HG03025 (cell line): ENCODE measurements around the gene BIRC6.

Experiments
- ATAC-seq: cut with Tn5 transposase; IDR thresholded peaks from one replicate; pipeline ENCODE4 v1.9.1; 2021; ENCODE audit warnings: mild to moderate bottlenecking, moderate library complexity; ENCODE audit not compliant: unreplicated experiment, low FRiP score

Gene BIRC6

DNA sequence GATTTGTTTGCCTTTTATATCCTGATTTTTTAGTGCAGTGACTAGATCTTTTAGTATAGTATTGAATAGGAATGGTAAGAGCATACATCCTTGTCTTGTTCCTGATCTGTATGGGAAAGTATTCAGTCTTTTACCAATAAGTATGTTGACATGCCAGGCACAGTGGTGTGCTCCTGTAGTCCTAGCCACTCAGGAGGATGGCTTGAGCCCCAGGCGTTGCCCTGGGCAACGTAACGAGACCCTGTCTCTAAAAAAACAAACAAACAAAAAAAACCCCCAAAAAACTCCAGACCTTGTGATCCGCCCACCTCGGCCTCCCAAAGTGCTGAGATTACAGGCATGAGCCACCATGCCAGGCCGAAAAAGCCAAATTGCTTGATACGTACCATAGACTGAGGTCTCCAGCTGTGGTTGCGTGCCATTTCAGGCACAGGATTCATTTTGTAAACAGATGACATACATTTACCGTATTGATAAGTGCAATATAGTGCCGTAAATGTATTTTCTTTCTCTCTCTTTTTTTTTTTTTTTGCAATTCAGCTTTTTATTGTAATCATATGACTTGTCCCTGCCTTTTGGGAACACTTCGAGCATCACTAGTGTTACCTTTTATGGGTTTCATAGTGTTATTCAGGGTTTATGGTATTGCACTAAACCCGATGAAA is 18.5 kb downstream of the BIRC6 start:
- ATAC-seq, result no peak

DNA sequence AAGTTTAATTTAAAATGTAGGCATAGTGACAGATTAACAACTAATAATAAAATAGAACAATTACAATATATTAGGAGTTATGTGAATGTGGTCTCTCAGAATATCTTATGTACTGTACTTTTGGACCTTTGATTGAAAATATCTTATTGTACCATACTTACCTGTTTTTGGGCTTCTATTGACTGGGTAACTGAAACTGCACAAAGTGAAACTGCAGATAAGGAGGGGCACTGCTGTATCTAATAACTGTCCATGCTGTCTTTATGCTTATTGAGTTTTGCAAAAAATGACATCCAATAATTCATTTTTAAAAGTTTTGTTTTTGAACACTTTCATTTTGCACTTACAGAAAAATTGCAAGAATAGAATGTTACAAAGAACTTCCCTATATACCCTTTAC is 19.9 kb downstream of the BIRC6 start:
- ATAC-seq, result no peak

GRCh38 chr2:32377928-32378327 is 21.1 kb downstream of the BIRC6 start:
- ATAC-seq, result no peak

GRCh38 chr2:32379352-32379751 is 22.5 kb downstream of the BIRC6 start:
- ATAC-seq, result no peak

- ATAC-seq, result no peak
Measured at GRCh38 chr2:32383858-32384257, 27.0 kb downstream of the BIRC6 start.

- ATAC-seq, result no peak
Measured at GRCh38 chr2:32384529-32384928, 27.7 kb downstream of the BIRC6 start.

DNA sequence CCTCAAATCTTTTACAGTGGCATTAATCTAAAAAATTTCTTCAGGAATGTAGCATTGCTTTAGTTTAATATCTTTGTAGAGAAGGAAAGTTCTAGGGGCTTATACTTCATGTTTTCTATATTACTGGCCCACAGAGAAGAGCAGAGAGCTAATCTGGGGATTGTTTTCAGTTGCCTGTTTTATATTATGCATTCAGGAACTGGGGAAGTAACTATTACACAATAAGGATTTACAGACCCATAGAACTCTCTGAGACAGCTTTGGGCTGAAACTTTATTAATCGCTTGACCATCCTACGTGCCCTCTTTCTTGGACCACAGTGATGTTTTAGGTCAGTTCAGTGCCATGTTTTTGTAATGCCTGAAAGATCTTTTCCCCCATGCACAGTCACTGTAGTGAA is 29.9 kb downstream of the BIRC6 start:
- no peak for ATAC-seq

DNA sequence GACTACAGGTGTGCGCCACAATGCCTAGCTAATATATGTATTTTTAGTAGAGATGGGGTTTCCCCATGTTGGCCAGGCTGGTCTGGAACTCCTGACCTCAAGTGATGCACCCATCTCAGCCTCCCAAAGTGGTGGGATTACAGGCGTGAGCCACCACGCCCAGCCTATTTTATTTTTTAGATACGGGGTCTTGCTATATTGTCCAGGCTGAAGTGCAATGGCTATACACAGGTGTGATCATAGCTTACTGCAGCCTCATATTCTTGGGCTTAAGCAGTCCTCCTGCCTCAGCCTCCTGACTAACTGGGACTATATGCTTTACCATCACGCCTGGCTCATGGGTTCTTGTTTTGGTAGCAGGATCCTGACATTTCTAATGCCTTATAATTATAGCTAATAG is 42.4 kb downstream of the BIRC6 start:
- ATAC-seq, result no peak

DNA sequence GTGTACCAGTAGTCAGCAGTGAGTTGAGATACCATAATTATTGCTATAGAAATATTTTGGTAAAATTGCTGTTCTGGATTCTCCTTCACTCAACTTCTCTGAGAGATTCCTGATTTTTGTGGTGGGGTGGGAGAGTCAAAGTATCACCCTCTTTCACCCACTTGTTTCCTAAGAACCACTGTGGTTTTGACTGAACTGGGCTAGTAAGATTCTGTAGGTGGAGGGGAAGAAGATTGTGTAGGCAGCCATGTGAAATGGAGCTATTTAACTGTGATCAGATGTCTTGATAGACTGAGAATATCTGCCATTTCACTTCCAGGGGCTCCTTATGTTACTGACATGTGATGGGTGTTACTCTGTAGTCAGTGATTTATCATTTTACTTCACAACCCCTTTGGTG is 45.3 kb downstream of the BIRC6 start:
- ATAC-seq, result no peak

GRCh38 chr2:32403782-32404181 is 47.0 kb downstream of the BIRC6 start:
- ATAC-seq, result no peak

GRCh38 chr2:32404691-32405090 is 47.9 kb downstream of the BIRC6 start:
- no peak for ATAC-seq

DNA sequence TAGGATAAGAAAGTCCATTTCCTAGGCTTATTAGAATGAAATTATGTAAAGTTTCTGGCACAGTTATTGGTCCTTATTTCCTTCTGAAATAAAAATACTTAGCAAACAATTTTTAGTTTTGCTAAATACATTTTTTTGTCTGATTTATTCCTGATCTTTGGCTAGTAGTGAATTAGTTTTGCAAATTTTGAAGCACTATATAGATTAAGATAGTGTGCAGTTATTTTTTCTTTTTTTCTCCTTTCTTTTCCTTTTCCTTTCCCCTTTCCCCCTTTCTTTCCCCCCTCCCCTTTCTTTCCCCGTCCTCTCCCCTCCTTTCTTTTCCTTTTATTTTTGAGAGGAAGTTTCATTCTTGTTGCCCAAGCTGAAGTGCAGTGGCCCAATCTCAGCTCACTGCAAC is 59.7 kb downstream of the BIRC6 start:
- no peak for ATAC-seq

DNA sequence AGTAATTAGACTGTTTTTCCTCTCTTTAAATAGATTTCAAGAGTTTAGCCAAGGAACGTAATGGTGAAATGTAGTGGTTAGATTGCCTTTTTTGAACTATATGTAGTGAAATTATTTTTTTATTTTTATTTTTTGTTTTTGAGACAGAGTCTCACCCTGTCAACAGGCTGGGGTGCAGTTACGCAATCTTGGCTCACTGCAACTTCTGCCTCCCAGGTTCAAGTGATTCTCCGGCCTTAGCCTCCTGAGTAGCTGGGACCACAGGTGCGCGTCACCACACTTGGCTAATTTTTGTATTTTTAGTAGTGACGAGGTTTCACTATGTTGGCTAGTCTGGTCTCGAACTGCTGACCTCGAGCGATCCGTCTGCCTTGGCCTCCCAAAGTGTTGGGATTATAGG is 60.8 kb downstream of the BIRC6 start:
- no peak for ATAC-seq

GRCh38 chr2:32418778-32419177 is 62.0 kb downstream of the BIRC6 start:
- ATAC-seq, result no peak

- no peak for ATAC-seq
Measured at GRCh38 chr2:32422133-32422532, 65.3 kb downstream of the BIRC6 start.

DNA sequence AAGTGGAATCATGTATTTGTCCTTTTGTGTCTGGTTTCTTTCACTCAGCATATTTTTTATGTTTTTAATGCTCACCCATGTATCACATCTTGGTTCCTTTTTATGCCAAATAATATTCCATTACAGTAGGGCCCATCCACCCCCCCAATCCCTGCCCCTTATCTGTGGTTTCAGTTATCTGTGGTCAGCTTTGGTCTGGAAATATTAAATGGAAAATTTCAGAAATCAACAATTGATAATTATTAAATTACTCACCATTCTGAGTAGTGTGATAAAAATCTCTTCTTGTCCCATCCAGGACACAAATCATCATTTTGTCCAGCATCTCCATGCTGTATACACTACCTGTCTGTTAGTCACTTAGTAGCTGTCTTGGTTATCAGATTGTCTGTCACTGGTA is 66.7 kb downstream of the BIRC6 start:
- ATAC-seq, result no peak

DNA sequence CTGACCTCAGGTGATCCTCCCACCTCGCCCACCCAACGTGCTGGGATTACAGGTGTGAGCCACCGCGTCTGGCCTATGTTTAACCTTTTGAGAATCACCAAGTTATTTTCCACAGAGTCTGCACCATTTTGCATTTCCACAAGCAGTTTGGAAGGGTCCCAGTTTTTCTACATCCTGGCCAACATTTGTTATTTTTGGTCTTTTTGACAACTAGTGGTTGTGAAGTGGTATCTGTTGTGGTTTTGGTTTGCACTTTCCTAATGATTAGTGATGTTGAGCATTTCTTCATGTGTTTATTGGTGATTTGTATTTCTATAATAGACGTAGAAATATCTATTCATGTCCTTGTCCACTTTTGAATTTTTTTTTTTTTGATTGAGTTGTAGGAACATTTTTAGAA is 67.9 kb downstream of the BIRC6 start:
- no peak for ATAC-seq

- no peak for ATAC-seq
Measured at GRCh38 chr2:32425719-32426141, 68.9 kb downstream of the BIRC6 start.

- ATAC-seq, result no peak
Measured at GRCh38 chr2:32427672-32428610, 71.1 kb downstream of the BIRC6 start.

DNA sequence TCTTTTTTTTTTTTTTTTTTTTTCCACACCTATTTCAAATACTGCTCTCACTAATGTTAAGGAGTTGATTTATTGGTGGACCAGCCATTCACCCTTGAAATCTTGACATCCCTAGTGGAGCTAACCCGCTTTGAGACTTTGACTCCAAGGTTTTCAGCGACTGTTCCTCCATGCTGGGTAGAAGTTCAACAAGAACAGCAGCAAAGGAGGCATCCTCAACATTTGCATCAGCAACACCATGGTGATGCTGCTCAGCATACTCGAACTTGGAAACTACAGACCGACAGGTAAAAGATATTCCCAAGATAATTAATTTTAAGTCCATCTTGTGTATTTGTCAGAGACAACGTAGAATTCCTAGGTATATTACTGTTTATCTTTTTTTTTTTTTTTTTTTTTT is 74.0 kb downstream of the BIRC6 start:
- ATAC-seq, result no peak

- ATAC-seq, result no peak
Measured at GRCh38 chr2:32436150-32436549, 79.3 kb downstream of the BIRC6 start.

DNA sequence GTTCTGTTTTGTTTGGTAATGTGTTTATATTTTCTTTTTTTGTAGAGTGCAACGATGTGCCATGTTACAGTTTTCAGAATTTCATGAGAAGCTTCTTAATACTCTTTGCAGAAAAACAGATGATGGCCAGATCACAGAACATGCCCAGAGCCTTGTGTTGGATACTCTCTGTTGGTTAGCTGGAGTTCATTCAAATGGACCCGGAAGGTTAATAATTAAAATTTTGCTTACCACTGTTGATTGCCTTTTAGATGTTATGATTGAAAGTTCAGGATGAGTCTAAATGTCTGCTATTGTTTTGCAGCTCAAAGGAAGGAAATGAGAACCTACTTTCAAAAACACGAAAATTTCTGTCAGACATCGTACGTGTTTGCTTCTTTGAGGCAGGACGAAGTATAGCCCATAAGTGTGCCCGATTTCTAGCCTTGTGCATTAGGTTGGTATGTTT is 85.2 kb downstream of the BIRC6 start:
- no peak for ATAC-seq
